Glutamatergic neuron (in vitro differentiated cells): Measurements from ENCODE around the gene KLHL20. TPM values are rescaled to one million over a fixed set of nuclear protein-coding genes. Genes with fewer than 3 reads are reported as not detected.
"Not testable (repeated sequence)": the region's sequence is repeated elsewhere in the genome, so short reads cannot be mapped to it uniquely, and the experiment has no call there.

Experiments
- DNase-seq: peaks from one replicate; pipeline ENCODE4 v3.0.0; 2022
- H3K27ac Mint-ChIP-seq: one replicate; pipeline ENCODE4 v1.8.0; 2020; ENCODE audit warnings: mild to moderate bottlenecking, mixed read lengths, inconsistent platforms; ENCODE audit not compliant: unreplicated experiment
- H3K27me3 Mint-ChIP-seq: one replicate; pipeline ENCODE4 v1.8.0; 2020; ENCODE audit warnings: mild to moderate bottlenecking, moderate library complexity, mixed read lengths, inconsistent platforms; ENCODE audit not compliant: unreplicated experiment
- H3K36me3 Mint-ChIP-seq: one replicate; pipeline ENCODE4 v1.8.0; 2020; ENCODE audit warnings: mild to moderate bottlenecking, mixed read lengths, inconsistent platforms; ENCODE audit not compliant: unreplicated experiment
- H3K4me1 Mint-ChIP-seq: one replicate; pipeline ENCODE4 v1.8.0; 2020; ENCODE audit warnings: mild to moderate bottlenecking, low read depth, mixed read lengths, inconsistent platforms; ENCODE audit not compliant: unreplicated experiment
- H3K4me3 Mint-ChIP-seq: one replicate; pipeline ENCODE4 v1.8.0; 2020; ENCODE audit warnings: mild to moderate bottlenecking, mixed read lengths, inconsistent platforms; ENCODE audit not compliant: unreplicated experiment
- H3K9me3 Mint-ChIP-seq: one replicate; pipeline ENCODE4 v1.8.0; 2020; ENCODE audit warnings: mild to moderate bottlenecking, moderate library complexity, mixed read lengths, inconsistent platforms; ENCODE audit not compliant: unreplicated experiment
- total RNA-seq: library from RNA; stranded (reverse); fragmentation: NEBNext Ultra II Directional; extraction: Animal tissue kit (Norgen Biotek cat#: 25700); gene quantifications from one replicate; pipeline ENCODE4 v1.2.1, GENCODE V29; 2021; ENCODE audit not compliant: unreplicated experiment
- TF ChIP-seq, protein P1 (sequence below): fragments of 200-600 bp; sonication (generic); IDR thresholded peaks from one replicate; pipeline ENCODE4 v1.5.0; 2021; ENCODE audit not compliant: partially characterized antibody, unreplicated experiment

KLHL20 gene
- total RNA-seq, 1 donor from 2014 or later = 30.5 TPM

GRCh38 chr1:173682184-173682583, 32.6 kb upstream of the KLHL20 start:
- Mint-ChIP-seq H3K4me1 (no peaks in the 10 kb centered on the region), H3K4me3 (no peak overlapping the region), H3K27me3 (no peaks in the 10 kb centered on the region), H3K36me3 (no peaks in the 10 kb centered on the region), H3K9me3 (peaks cover 2% of the 10 kb centered on the region), H3K27ac (no peak overlapping the region)
- DNase-seq = no peak
- TF ChIP-seq, protein P1, sequence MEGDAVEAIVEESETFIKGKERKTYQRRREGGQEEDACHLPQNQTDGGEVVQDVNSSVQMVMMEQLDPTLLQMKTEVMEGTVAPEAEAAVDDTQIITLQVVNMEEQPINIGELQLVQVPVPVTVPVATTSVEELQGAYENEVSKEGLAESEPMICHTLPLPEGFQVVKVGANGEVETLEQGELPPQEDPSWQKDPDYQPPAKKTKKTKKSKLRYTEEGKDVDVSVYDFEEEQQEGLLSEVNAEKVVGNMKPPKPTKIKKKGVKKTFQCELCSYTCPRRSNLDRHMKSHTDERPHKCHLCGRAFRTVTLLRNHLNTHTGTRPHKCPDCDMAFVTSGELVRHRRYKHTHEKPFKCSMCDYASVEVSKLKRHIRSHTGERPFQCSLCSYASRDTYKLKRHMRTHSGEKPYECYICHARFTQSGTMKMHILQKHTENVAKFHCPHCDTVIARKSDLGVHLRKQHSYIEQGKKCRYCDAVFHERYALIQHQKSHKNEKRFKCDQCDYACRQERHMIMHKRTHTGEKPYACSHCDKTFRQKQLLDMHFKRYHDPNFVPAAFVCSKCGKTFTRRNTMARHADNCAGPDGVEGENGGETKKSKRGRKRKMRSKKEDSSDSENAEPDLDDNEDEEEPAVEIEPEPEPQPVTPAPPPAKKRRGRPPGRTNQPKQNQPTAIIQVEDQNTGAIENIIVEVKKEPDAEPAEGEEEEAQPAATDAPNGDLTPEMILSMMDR = no peak

GRCh38 chr1:173683838-173684237, 30.9 kb upstream of the KLHL20 start:
- not testable (repeated sequence) for DNase-seq, H3K4me3 Mint-ChIP-seq, H3K9me3 Mint-ChIP-seq, H3K4me1 Mint-ChIP-seq, H3K36me3 Mint-ChIP-seq, H3K27ac Mint-ChIP-seq, H3K27me3 Mint-ChIP-seq

DNA sequence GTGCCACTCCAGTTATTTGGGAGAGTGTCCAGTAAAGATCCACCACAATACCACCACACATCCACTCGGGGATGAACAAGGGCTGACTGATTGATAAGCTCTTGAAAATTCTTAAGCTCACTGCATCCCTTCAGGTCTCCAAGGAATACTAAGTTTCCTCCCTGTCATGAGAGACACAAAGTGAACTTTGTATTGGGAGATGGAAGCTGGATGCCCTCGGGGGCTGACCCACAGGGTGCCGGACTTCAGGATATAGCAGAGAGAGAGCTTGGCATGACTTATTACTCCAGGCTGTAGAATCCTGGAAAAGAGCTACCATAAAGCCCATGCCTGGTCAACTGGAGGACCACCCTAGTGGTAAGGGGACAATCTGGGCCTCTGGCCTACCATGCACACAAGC, 29.7 kb upstream of the KLHL20 start:
- H3K4me1 Mint-ChIP-seq, H3K27me3 Mint-ChIP-seq, H3K4me3 Mint-ChIP-seq, H3K27ac Mint-ChIP-seq, H3K36me3 Mint-ChIP-seq, H3K9me3 Mint-ChIP-seq, DNase-seq: not testable (repeated sequence)

DNA sequence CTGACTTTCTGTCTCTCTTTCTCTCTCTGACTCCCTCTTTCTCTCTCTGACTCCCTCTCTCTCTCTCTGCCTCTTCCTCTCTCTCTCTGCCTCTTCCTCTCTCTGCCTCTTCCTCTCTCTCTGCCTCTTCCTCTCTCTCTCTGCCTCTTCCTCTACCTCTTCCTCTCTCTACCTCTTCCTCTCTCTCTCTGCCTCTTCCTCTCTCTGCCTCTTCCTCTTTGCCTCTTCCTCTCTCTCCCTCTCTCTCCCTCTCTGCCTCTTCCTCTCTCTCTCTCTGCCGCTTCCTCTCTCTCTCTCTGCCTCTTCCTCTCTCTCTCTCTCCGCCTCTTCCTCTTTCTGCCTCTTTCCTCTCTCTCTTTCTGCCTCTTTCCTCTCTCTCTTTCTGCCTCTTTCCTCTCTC, 26.5 kb upstream of the KLHL20 start:
- Mint-ChIP-seq H3K27ac (no peak overlapping the region), H3K36me3 (no peaks in the 10 kb centered on the region), H3K27me3 (peaks cover 3% of the 10 kb centered on the region), H3K9me3 (no peaks in the 10 kb centered on the region), H3K4me3 (no peak overlapping the region), H3K4me1 (no peaks in the 10 kb centered on the region)
- TF ChIP-seq, protein P1 = no peak
- DNase-seq = no peak

DNA sequence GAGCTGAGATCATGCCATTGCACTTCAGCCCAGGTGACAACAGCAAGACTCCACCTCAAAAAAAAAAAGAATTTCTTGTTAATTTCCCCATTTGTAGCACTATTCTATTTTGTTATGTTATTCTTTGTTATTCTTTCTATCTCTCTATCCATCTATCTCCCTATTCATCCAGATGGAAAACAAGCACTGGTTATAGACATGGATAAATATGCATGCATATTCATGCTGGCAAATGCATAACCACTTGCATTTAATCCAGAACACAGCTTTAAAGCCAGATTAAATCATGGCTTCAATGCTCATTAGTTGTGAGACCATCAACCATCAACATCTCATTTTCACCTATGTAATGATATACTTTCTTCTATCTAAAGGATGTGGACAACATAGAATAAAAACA, 21.5 kb upstream of the KLHL20 start:
- no peak overlapping the region for H3K27ac Mint-ChIP-seq
- no peak overlapping the region for H3K4me3 Mint-ChIP-seq

DNA sequence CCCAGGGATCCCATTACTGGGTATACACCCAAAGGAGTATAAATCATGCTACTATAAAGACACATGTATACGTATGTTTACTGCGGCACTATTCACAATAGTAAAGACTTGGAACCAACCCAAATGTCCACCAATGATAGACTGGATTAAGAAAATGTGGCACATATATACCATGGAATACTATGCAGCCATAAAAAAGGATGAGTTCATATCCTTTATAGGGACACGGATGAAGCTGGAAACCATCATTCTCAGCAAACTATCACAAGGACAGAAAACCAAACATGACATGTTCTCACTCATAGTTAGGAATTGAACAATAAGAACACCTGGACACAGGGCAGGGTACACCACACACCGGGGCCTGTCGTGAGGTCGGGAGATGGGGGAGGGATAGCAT, 13.5 kb upstream of the KLHL20 start:
- H3K27me3 Mint-ChIP-seq, H3K36me3 Mint-ChIP-seq, H3K27ac Mint-ChIP-seq, H3K9me3 Mint-ChIP-seq, H3K4me1 Mint-ChIP-seq, DNase-seq: not testable (repeated sequence)
- H3K4me3 Mint-ChIP-seq = peak overlapping the region; percentile 7

More for the DNA sequence above, 21.5 kb upstream of the KLHL20 start:
- Mint-ChIP-seq H3K27me3 (peaks cover 2% of the 10 kb centered on the region), H3K4me1 (no peaks in the 10 kb centered on the region), H3K9me3 (peaks cover 2% of the 10 kb centered on the region), H3K36me3 (no peaks in the 10 kb centered on the region)
- TF ChIP-seq, protein P1 = no peak
- no peak for DNase-seq

DNA sequence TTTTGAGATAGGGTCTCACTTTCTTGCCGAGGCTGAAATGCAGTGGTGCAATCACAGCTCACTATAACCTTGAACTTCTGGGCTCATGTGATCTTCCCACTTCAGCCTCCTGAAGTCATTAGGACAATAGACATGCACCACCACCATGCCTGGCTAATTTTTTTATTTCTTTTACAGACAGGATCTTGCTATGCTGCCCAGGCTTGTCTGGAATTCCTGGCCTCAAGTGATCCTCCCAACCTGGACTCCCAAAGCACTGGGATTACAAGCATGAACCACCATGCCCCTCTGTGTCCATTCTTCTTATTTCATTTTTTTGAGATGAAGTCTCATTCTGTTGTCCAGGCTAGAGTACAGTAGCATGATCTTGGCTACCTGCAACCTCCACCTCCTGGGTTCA, 12.0 kb upstream of the KLHL20 start:
- Mint-ChIP-seq H3K4me3 (no peak overlapping the region), H3K9me3 (peaks cover 5% of the 10 kb centered on the region), H3K4me1 (no peaks in the 10 kb centered on the region), H3K27ac (no peak overlapping the region), H3K36me3 (no peaks in the 10 kb centered on the region), H3K27me3 (peaks cover 2% of the 10 kb centered on the region)
- DNase-seq = no peak
- TF ChIP-seq, protein P1 = no peak
